Ascending aorta (tissue), 2 donors: Measurements from ENCODE around the gene NACAD. TPM values are rescaled to one million over a fixed set of nuclear protein-coding genes. Genes with fewer than 3 reads are reported as not detected.

Source experiments
- DNase-seq, 2 donors: peaks; one replicate each; pipeline ENCODE4 v3.0.0-alpha.2; 2019; ENCODE audit warnings: low spot score in 2 of 2
- H3K27ac ChIP-seq, 2 donors: fragments of 200-600 bp; sonication (generic); one replicate each; pipeline ENCODE4 v1.5.1; 2016 to 2017; ENCODE audit warnings: mild to moderate bottlenecking in 1 of 2
- H3K27me3 ChIP-seq: fragments of 200-600 bp; sonication (generic); one replicate; pipeline ENCODE4 v1.5.1; 2017
- H3K36me3 ChIP-seq, 2 donors: fragments of 200-600 bp; sonication (generic); one replicate each; pipeline ENCODE4 v1.5.1; 2016
- H3K4me1 ChIP-seq, 2 donors: fragments of 200-600 bp; sonication (generic); one replicate each; pipeline ENCODE4 v1.5.1; 2016 to 2017; ENCODE audit warnings: mild to moderate bottlenecking in 1 of 2
- H3K4me3 ChIP-seq, 2 donors: fragments of 200-600 bp; sonication (generic); one replicate each; pipeline ENCODE4 v1.5.1; 2016 to 2017; ENCODE audit warnings: mild to moderate bottlenecking in 1 of 2
- H3K9me3 ChIP-seq, 2 donors: fragments of 200-600 bp; sonication (generic); one replicate each; pipeline ENCODE4 v1.5.1; 2016
- CTCF ChIP-seq, 3 experiments: fragments of 200-600 bp in 2 of 3; fragments of 450-650 bp in 1 of 3; sonication (generic) in 2 of 3; IDR thresholded peaks; one replicate each; pipeline ENCODE4 v1.5.1; 2016 to 2019; ENCODE audit warnings: antibody characterized with exemption in 3 of 3, mild to moderate bottlenecking in 1 of 3, moderate library complexity in 1 of 3
- intact Hi-C: fragments of 100-400 bp; cut with DNase I; formaldehyde crosslinking; loops from one replicate; pipeline ENCODE4 v1.15.1; 2023
- total RNA-seq: library from RNA; depleted of rRNA; stranded (reverse); fragments of >200 nt; gene quantifications from one replicate; pipeline ENCODE4 v1.1.0, GENCODE V29; 2016

The NACAD gene
- total RNA-seq, 1 donor from 2014 or later, result 7.1 TPM

- H3K4me3 ChIP-seq, result no peak overlapping the region
- H3K4me1 ChIP-seq, result no peaks in the 10 kb centered on the region
- intact Hi-C loops, result no loop called here
- no peak overlapping the region for H3K27ac ChIP-seq
- DNase-seq, result peak in 1 of 2 donors; percentile 30
- H3K27me3 ChIP-seq, result no peaks in the 10 kb centered on the region
- no peaks in the 10 kb centered on the region for H3K9me3 ChIP-seq
- no peak for TF ChIP-seq CTCF (IDR thresholded peaks at IDR 0.05)
- H3K36me3 ChIP-seq, result peaks cover under 1 to 14% of the 10 kb centered on the region in 2 donors
Measured at GRCh38 chr7:45052011-45052410, 36.8 kb downstream of the NACAD start.

GRCh38 chr7:45050198-45050597 is 38.6 kb downstream of the NACAD start:
- intact Hi-C loops, result no loop called here
- Histone ChIP-seq H3K4me3 (no peak overlapping the region), H3K27ac (no peak overlapping the region), H3K4me1 (no peaks in the 10 kb centered on the region), H3K9me3 (no peaks in the 10 kb centered on the region), H3K27me3 (no peaks in the 10 kb centered on the region), H3K36me3 (peaks cover 4 to 24% of the 10 kb centered on the region in 2 donors)
- no peak for TF ChIP-seq CTCF (IDR thresholded peaks at IDR 0.05)
- peak in 1 of 2 donors; percentile 15 for DNase-seq

- H3K27ac ChIP-seq, result no peak overlapping the region
- no peak overlapping the region for H3K4me3 ChIP-seq
- no peaks in the 10 kb centered on the region for H3K27me3 ChIP-seq
- H3K9me3 ChIP-seq, result no peaks in the 10 kb centered on the region
- peak in 1 of 2 donors; percentile 16 for DNase-seq
- peaks cover 4 to 24% of the 10 kb centered on the region in 2 donors for H3K36me3 ChIP-seq
- no peak for TF ChIP-seq CTCF (IDR thresholded peaks at IDR 0.05)
- no peaks in the 10 kb centered on the region for H3K4me1 ChIP-seq
- intact Hi-C loops, result no loop called here
Measured at GRCh38 chr7:45048748-45049147, 40.0 kb downstream of the NACAD start.

- no peak for TF ChIP-seq CTCF (IDR thresholded peaks at IDR 0.05)
- no peak overlapping the region for H3K27ac ChIP-seq
- no peaks in the 10 kb centered on the region for H3K27me3 ChIP-seq
- no peaks in the 10 kb centered on the region for H3K4me1 ChIP-seq
- no peaks in the 10 kb centered on the region for H3K9me3 ChIP-seq
- H3K4me3 ChIP-seq, result no peak overlapping the region
- intact Hi-C loops, result no loop called here
- DNase-seq, result no peak
- H3K36me3 ChIP-seq, result peaks cover 23 to 39% of the 10 kb centered on the region in 2 donors
Measured at GRCh38 chr7:45044338-45044737, 44.4 kb downstream of the NACAD start.

GRCh38 chr7:45039106-45039505 is 49.7 kb downstream of the NACAD start:
- H3K27ac ChIP-seq, result no peak overlapping the region
- H3K4me3 ChIP-seq, result no peak overlapping the region
- H3K27me3 ChIP-seq, result no peaks in the 10 kb centered on the region
- no peak for DNase-seq
- no peaks in the 10 kb centered on the region for H3K9me3 ChIP-seq
- intact Hi-C loops, result no loop called here
- H3K36me3 ChIP-seq, result peaks cover 19 to 27% of the 10 kb centered on the region in 2 donors
- no peaks in the 10 kb centered on the region for H3K4me1 ChIP-seq
- no peak for TF ChIP-seq CTCF (IDR thresholded peaks at IDR 0.05)

GRCh38 chr7:45037876-45038275 is 50.9 kb downstream of the NACAD start:
- no peak for DNase-seq
- Histone ChIP-seq H3K36me3 (peaks cover 19 to 21% of the 10 kb centered on the region in 2 donors), H3K27me3 (no peaks in the 10 kb centered on the region), H3K27ac (no peak overlapping the region), H3K4me1 (peaks cover 0 to 8% of the 10 kb centered on the region in 2 donors), H3K9me3 (no peaks in the 10 kb centered on the region), H3K4me3 (no peak overlapping the region)
- intact Hi-C loops, result no loop called here
- TF ChIP-seq CTCF (IDR thresholded peaks at IDR 0.05), result no peak
